ENCODE results near the gene WNT9A.
A peak's percentile ranks its signal among the peaks of the same experiment; 100 is the strongest.

WNT9A gene

DNA sequence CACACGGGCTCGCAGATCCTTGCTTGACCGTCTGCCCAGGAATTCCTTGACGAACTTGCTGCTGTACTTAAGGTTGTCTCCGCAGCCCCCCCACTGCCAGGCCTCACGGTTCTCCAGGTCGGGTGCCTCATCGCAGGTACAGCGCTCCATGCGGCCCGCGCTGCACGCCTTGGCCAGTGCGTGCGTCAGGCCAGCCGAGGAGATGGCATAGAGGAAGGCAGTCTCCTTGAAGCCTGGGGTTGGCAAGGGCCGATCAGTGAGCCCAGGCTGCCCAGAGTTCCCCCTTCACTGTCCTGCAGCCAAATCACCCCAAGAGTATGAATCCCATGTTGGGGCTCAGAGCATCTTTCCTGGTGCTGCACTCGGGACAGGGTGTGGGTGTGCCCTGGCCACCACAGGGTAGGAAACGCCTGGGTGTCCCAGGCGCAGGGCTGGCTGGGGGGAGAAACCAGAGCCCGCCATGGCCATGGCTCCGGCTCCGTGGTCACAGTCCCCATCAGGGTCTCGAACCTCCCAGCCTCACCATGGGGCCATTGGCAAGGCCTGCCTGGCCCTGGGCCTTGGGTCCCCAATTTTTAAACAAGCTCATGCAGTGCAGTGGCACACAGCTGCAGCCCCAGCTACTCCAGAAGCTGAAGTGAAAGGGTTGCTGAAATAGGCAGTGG, 23.4 kb downstream of the WNT9A start:
- no peak for DNase-seq (ENCODE audit: low read depth, low spot score)

GRCh38 chr1:227923353-227924167, 24.2 kb downstream of the WNT9A start:
- DNase-seq (ENCODE audit: low read depth, low spot score) = no peak

DNA sequence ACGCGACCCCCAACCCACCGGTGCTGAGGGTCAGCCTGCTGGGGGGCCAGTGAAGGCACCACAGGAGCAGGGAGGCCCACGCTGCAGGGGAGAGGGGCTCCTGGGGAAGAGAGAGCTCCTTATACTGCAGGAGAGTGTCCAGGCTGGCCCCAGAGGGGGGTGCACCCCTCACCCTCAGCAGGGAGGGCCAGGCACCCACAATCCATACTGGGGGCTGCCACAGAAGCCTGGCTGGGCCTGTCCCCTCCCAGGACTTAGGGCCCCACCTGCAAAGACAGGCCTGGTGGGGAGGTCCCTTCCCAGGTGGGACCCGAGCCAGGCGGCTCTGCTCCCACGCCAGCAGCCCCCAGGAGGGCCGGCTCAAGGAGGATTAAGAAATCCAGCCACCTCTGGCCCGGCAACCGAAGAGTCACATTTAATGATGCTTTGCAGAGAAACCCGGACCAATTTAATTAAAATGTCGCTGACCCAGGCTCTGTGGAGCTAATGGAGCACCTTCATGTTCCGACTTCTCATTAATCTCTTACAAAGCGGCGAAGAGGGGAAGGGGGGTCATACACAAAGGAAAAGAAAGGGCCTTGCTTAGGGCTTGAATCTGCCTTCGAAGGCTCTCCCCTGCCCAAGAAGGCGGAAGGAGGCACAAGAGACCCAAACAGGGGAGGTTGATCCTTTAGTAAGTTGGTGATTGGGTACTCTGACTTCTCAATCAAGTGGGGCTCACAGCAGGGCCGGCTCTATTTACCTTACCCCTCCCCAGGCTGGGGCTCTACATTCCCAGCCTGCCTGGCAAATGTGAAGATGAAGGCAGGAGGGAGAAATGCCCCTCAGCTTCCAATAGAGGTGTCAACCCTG, 25.0 kb downstream of the WNT9A start:
- DNase-seq (ENCODE audit: low read depth, low spot score) = no peak

DNA sequence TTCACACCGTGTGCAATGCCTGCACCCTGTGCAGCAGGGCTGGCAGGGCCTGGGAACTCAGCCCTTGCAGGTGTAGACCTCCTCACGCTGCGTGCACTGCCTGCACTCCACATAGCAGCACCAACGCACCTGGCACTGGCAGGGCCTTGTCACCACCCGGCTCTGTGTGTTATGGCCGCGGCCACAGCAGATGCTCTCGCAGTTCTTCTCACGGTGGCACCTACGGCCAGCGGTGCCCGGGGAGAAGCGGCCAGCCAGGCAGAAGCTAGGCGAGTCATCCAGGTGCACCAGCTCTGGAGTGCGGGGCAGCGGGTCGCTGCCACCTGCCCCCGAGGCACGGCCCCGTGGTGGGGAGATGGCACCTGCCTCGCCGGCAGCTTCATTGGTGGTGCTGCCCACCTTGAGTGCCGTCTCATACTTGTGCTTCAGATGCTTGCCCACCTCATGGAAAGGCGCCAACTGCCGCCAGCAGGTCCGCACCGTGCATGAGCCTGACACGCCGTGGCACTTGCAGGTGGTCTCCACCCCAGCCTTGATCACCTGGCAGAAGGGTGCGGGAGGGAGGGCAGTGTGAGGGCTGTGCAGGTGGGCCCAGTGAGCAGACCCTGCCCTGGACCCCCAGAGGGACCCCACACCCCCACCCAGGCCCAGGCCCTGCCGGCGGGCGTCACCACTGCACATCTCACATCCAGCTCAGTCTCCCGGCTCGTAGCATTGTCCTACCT, 26.1 kb downstream of the WNT9A start:
- no peak for DNase-seq (ENCODE audit: low read depth, low spot score)

DNA sequence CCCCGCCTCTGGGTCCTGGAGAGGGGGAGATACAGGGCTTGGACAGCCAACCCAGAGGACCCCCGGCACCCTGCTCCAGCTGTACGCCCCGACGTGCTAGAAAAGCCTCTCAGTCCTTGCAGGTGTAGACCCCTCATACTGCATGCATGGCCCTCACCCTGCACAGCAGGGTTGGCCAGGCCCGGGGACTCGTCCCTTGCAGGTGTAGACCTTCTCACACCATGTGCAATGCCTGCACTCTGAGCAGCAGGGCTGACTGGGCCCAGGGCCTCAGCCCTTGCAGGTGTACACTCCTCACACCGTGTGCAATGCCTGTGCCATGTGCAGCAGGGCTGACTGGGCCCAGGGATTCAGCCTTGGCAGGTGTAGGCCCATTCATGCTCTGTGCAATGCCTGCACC, 26.8 kb downstream of the WNT9A start:
- no peak for DNase-seq (ENCODE audit: low read depth, low spot score)

GRCh38 chr1:227920426-227920825, 27.3 kb downstream of the WNT9A start:
- no peak for DNase-seq (ENCODE audit: low read depth, low spot score)

DNA sequence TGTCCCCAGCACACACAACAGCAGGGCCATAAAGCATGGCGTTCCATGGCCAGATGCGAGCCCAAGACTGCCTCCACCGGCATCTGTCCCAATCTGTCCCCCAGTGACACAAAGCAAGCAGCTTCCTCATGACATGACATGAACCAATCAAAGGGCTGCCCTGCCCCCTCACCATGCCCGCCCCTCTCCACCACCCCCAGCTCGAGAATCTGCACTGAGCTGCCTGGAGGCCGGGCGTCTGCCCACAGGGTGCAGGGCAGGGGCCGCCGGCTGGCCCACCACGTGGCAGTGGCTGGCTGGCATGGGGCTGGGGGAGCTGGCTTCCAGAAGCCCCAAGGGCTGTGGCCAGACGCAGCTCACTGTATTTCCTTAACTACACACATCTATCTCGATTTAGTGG, 27.8 kb downstream of the WNT9A start:
- DNase-seq (ENCODE audit: low read depth, low spot score) = no peak

DNA sequence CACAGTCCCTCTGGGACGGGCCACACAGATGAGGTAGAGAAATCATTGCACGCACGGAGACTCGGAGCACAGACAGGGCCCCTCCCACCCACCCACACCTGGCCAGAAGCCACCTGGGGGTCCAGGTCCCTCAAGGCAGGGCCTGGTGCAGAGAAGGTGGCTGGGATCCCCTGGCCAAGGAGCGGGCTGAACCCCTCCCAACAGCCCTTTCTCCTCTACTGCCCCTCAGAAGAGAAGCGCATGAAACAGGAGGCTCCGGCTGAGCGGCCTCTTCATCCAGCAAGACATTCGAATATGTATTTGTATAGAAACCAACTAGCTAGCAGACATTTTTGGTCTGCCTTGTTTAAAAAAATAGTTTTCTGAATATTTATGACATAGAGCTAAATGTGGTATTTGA, 29.0 kb downstream of the WNT9A start:
- no peak for DNase-seq (ENCODE audit: low read depth, low spot score)

GRCh38 chr1:227918083-227918700, 29.5 kb downstream of the WNT9A start:
- no peak for DNase-seq (ENCODE audit: low read depth, low spot score)

DNA sequence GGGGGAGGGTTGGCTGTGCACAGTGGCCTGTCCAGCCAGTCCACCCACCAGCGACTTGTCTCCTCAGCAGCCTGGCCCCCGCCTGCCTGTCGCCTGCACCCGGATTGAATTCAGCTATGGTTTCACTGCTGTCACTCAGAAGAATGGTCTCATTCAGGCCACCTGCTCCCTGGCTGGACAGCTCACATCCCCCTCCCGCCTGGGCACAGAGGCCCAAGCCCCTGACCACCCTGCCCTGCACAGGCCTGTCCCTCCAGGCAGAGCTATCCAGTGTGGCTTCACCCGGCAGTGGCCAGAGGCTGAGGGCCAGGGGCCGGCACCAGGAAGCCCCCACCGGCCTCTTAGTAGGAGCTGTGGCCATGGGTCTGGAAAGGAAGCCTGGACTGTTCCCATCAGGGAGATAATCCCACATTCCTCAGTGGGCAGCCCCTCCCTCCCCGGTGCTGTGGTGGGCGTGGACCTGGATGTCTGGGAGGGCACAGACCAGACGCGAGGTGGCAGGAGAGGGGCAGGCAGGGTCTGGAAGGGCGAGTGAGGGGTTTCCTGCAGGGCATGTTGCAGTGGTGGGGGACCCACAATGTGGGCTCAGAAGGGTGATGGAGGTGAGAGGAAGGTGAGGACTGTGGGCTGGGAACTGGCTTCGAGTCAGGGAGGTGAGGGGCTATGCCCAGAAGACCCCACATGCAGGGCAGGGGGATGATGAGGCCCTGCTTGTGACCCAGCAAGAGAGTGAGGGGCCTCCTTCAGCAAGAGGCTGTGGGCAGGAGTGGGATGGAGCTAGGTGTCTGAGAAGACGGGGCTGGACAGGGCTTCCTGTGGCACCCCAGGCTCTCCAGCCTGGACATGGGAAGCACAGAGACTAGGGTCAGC, 30.4 kb downstream of the WNT9A start:
- no peak for DNase-seq (ENCODE audit: low read depth, low spot score)

GRCh38 chr1:227916655-227917054, 31.1 kb downstream of the WNT9A start:
- no peak for DNase-seq (ENCODE audit: low read depth, low spot score)

GRCh38 chr1:227915564-227916553, 31.9 kb downstream of the WNT9A start:
- DNase-seq (ENCODE audit: low read depth, low spot score) = no peak

- no peak for DNase-seq (ENCODE audit: low read depth, low spot score)
Measured at GRCh38 chr1:227914801-227915563, 32.8 kb downstream of the WNT9A start.

GRCh38 chr1:227913764-227914721, 33.7 kb downstream of the WNT9A start:
- peak; percentile 86 for DNase-seq (ENCODE audit: low read depth, low spot score)

GRCh38 chr1:227913396-227913763, 34.4 kb downstream of the WNT9A start:
- no peak for DNase-seq (ENCODE audit: low read depth, low spot score)

DNA sequence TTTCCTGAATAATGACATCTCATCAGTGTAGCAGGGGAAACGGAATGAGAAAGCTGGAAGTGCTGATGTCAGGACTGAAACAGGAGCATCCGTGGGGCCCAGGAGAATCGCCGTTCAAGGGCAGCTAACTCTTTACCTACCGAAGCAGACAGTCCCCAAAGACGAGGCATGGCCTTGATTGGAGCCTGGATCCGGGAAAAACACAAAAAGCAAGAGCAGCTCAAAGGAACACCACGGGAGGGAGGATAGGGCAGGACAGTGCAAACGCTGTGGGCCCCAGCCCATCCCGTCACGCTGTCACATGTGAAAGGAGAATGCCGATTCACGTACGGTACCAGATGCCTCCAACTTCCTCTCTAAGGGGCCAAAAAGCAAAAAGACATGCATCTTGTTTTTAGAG, 34.9 kb downstream of the WNT9A start:
- no peak for DNase-seq (ENCODE audit: low read depth, low spot score)

GRCh38 chr1:227911376-227911775, 36.4 kb downstream of the WNT9A start:
- no peak for DNase-seq (ENCODE audit: low read depth, low spot score)

Data from brain pericyte (primary cell).